Measurements from ENCODE around the gene TUBGCP6. TPM values are rescaled to one million over a fixed set of nuclear protein-coding genes. Genes with fewer than 3 reads are reported as not detected.

Gene TUBGCP6
- total and polyA plus RNA-seq, 2 experiments from 2014 or later = 26.2 to 31.5 TPM

DNA sequence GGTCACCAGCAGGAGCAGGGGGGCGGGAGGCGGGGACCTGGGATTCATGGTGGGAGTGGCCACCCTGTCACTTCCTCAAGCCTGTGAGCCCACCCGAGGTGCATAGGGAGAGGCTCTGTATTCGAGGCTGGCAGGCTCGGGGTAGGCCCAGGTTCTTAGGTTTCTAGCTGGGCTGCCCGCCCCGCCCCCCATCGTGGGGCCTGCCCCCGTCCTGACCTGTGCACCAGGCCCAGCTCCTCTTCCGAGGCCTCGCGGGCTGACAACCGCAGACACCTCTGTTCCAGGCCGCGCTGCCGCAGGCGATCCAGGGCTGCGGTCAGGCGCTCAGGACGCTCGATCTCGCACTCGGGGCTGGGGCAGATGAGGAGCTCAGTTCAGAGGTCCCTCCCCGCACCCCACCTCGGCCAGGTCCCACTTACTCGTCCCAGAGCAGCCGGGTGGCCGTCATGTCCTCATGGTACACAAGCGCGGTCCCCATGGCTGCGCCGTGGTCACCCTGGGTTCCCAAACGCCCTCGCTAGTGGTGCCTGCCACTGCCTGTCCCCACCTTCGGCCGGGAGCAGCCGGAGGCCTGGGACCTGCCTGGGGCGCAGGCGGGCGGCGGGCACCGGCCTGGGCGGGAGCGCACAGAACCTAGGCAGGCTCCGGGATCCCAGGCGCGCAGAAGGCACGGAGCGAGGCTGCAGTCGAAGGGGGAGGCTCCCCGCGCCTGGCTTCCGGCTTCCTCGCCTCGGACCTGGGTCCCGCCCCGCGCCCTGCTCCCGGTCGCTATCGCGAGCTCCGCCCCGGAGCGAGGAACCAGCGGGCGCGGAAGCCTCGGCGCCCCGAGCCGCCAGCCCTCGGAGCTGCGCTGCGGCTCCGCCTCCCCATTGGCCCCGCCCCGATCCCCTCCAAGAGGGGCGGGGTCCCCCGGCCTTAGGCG, 6.0 kb upstream of the TUBGCP6 start, which contains the start of gene HDAC10:
Gene HDAC10 (minus strand): TSS at position 711 of the 922 bp plus-strand sequence. CDS start 233 bp downstream, at position 478.
- H3K79me2 ChIP-seq = peaks cover 29% of the 10 kb centered on the region
- no peaks in the 10 kb centered on the region for H3K9me3 ChIP-seq (ENCODE audit: low read depth)
- 1% methylated on average over 53 of the region's 81 CpGs for WGBS (ENCODE audit: low lambda C conversion rate, missing lambda C conversion rate)
- H3K9me2 ChIP-seq (replicated peaks; ENCODE audit: insufficient read depth) = no peaks in the 10 kb centered on the region
- H3K27ac ChIP-seq = peak within 1 kb of the TSS; percentile 80
- peaks cover 16% of the 10 kb centered on the region for H3K4me1 ChIP-seq (ENCODE audit: insufficient read depth)
- TF ChIP-seq EZH2phosphoT487 (IDR thresholded peaks at IDR 0.05; ENCODE audit: low read depth, severe bottlenecking, unreplicated experiment) (no peak), EZH2 (IDR thresholded peaks at IDR 0.05; ENCODE audit: borderline replicate concordance) (no peak)
- TF ChIP-seq, protein P1, sequence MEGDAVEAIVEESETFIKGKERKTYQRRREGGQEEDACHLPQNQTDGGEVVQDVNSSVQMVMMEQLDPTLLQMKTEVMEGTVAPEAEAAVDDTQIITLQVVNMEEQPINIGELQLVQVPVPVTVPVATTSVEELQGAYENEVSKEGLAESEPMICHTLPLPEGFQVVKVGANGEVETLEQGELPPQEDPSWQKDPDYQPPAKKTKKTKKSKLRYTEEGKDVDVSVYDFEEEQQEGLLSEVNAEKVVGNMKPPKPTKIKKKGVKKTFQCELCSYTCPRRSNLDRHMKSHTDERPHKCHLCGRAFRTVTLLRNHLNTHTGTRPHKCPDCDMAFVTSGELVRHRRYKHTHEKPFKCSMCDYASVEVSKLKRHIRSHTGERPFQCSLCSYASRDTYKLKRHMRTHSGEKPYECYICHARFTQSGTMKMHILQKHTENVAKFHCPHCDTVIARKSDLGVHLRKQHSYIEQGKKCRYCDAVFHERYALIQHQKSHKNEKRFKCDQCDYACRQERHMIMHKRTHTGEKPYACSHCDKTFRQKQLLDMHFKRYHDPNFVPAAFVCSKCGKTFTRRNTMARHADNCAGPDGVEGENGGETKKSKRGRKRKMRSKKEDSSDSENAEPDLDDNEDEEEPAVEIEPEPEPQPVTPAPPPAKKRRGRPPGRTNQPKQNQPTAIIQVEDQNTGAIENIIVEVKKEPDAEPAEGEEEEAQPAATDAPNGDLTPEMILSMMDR (IDR thresholded peaks at IDR 0.05; ENCODE audit: poor library complexity) = no peak
- peak; percentile 93 for DNase-seq (ENCODE audit: low spot score)
- peak within 1 kb of the TSS; percentile 70 for H3K4me3 ChIP-seq
- H3K36me3 ChIP-seq (replicated peaks; ENCODE audit: insufficient read depth, low read depth) = no peaks in the 10 kb centered on the region
- H3K4me2 ChIP-seq = peak within 1 kb of the TSS; percentile 99
- H2AFZ ChIP-seq = peak within 1 kb of the TSS; percentile 53
- no peaks in the 10 kb centered on the region for H3K27me3 ChIP-seq
- H4K20me1 ChIP-seq (ENCODE audit: insufficient read depth, poor library complexity, severe bottlenecking) = no peaks in the 10 kb centered on the region

DNA sequence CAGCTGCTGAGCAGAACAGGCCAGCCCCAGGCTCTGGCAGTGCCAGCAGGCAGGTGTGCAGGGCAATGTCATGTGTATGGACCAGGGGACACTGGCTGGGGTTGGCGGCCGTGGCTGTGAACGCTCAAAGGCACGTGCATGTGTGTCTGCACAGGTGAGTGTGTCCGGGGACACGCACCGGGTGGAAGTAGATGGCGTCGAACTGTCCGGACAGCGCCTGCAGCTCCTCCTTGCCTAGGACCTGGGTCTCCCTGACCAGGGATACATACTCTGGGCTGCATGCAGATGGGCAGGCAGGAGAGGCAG, 5.4 kb upstream of the TUBGCP6 start:
- H3K27me3 ChIP-seq = no peaks in the 10 kb centered on the region
- no peak overlapping the region for H2AFZ ChIP-seq
- peak overlapping the region; percentile 70 for H3K4me3 ChIP-seq
- no peaks in the 10 kb centered on the region for H3K9me2 ChIP-seq (replicated peaks; ENCODE audit: insufficient read depth)
- H3K4me2 ChIP-seq = peak overlapping the region; percentile 99
- no peaks in the 10 kb centered on the region for H3K9me3 ChIP-seq (ENCODE audit: low read depth)
- no peak for DNase-seq (ENCODE audit: low spot score)
- no peaks in the 10 kb centered on the region for H3K36me3 ChIP-seq (replicated peaks; ENCODE audit: insufficient read depth, low read depth)
- TF ChIP-seq EZH2 (IDR thresholded peaks at IDR 0.05; ENCODE audit: borderline replicate concordance) (no peak), EZH2phosphoT487 (IDR thresholded peaks at IDR 0.05; ENCODE audit: low read depth, severe bottlenecking, unreplicated experiment) (no peak)
- TF ChIP-seq, protein P1 (IDR thresholded peaks at IDR 0.05; ENCODE audit: poor library complexity) = no peak
- no peak overlapping the region for H3K27ac ChIP-seq
- WGBS (ENCODE audit: low lambda C conversion rate, missing lambda C conversion rate) = 84% methylated on average over 11 of the region's 11 CpGs
- peaks cover 20% of the 10 kb centered on the region for H3K4me1 ChIP-seq (ENCODE audit: insufficient read depth)
- peaks cover 33% of the 10 kb centered on the region for H3K79me2 ChIP-seq
- H4K20me1 ChIP-seq (ENCODE audit: insufficient read depth, poor library complexity, severe bottlenecking) = no peaks in the 10 kb centered on the region

DNA sequence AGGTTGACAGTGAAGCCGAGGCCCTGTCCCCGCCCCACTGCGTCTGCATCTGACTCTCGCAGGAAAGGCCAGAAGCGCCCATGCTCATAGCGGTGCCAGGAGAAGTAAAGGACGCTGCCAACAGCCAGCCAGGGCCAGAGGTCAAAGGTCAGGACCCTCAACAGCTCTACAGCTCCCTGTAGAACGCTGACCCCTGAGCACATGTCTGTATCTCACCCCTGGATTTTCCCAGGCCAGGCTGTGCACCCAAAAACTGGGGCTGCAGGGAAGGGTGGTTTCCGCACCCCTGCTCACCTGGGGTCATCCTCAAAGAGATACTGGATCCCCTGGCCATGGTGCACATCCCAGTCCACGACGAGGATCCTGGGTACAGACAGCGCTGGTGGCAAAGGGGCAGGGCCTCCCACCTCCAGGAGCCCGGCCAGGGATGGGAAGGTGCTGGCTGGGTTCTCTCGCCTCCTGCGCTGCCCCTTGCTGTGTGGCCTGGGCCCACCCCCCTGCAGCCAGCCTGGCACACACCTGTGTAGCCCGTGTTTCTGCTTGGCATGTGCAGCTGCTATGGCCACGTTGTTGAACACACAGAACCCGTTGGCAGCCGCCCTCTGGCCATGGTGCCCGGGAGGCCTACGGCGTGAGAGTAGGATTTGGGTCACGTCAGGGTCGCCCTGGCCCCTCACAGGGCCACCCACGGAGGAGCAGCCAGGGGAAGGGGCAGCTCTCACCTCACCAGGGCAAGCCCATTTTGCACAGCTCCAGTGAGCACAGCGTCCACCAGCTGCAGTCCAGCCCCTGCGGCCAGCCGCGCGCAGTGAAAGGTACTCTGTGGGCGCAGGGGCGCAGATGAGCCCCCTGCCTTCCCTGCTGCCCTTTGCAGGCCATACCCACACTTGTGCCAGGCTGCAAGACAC, 4.8 kb upstream of the TUBGCP6 start:
- no peaks in the 10 kb centered on the region for H3K9me3 ChIP-seq (ENCODE audit: low read depth)
- H3K4me2 ChIP-seq = peak overlapping the region; percentile 99
- no peak overlapping the region for H3K27ac ChIP-seq
- H4K20me1 ChIP-seq (ENCODE audit: insufficient read depth, poor library complexity, severe bottlenecking) = no peaks in the 10 kb centered on the region
- TF ChIP-seq EZH2 (IDR thresholded peaks at IDR 0.05; ENCODE audit: borderline replicate concordance) (no peak), EZH2phosphoT487 (IDR thresholded peaks at IDR 0.05; ENCODE audit: low read depth, severe bottlenecking, unreplicated experiment) (no peak)
- TF ChIP-seq, protein P1 (IDR thresholded peaks at IDR 0.05; ENCODE audit: poor library complexity) = no peak
- H3K9me2 ChIP-seq (replicated peaks; ENCODE audit: insufficient read depth) = no peaks in the 10 kb centered on the region
- peaks cover 20% of the 10 kb centered on the region for H3K4me1 ChIP-seq (ENCODE audit: insufficient read depth)
- H3K27me3 ChIP-seq = no peaks in the 10 kb centered on the region
- no peak overlapping the region for H2AFZ ChIP-seq
- no peaks in the 10 kb centered on the region for H3K36me3 ChIP-seq (replicated peaks; ENCODE audit: insufficient read depth, low read depth)
- DNase-seq (ENCODE audit: low spot score) = no peak
- WGBS (ENCODE audit: low lambda C conversion rate, missing lambda C conversion rate) = 93% methylated on average over 30 of the region's 32 CpGs
- no peak overlapping the region for H3K4me3 ChIP-seq
- peaks cover 34% of the 10 kb centered on the region for H3K79me2 ChIP-seq

Data from hepatocyte (in vitro differentiated cells).